GM12801 (cell line): ENCODE measurements around the gene THAP3.

Source experiments
- CTCF ChIP-seq: IDR thresholded peaks from one replicate; pipeline ENCODE4 v1.5.1; 2011; ENCODE audit warnings: control low read depth; ENCODE audit not compliant: insufficient read length; ENCODE audit errors: extremely low read depth

The THAP3 gene

DNA sequence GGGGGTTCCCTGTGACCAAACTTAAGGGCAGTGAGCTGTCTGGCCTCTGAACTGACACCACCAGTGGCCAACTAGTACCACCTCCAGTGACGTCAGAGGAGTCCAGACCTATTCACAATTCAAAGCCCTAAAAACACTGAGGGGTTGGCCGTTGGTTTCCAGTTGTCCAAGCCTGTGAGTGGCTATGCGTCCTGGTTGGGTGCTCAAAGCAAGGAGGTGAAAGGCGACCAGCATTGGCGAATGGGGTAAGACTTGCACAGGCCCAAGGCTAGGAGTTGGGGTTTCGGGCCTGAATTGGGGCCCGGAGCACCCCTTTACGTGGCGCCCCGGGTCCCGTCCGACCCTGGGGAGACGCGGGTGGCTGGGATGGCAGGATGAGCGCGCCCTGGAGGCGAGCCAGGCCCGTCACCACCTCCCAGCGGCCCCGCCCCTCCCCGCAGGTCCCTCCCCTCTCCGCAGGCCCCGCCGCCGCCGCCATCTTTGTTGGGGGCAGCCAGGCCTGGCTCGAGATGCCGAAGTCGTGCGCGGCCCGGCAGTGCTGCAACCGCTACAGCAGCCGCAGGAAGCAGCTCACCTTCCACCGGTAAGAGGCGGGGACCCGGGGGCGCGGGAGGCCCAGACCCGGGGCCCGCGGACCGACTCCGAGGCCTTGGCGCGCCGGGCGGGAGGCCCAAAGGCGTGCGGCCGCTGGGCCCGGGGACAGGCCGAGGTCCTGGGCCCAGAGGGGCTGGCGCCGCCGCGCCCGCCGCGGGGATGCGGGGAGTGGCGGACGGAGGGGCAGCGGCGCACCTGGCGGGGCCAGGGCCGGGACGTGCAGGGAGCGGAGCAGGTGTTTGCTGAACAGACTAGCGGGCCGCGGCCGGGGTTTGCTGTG, at the start of gene THAP3:
TSS of gene THAP3 (plus strand) at position 159 of the 874 bp plus-strand sequence. CDS start at position 510, 351 bp downstream.
- no peak for TF ChIP-seq CTCF

GRCh38 chr1:6577831-6578525, 46.7 kb upstream of the THAP3 start:
- no peak for TF ChIP-seq CTCF

DNA sequence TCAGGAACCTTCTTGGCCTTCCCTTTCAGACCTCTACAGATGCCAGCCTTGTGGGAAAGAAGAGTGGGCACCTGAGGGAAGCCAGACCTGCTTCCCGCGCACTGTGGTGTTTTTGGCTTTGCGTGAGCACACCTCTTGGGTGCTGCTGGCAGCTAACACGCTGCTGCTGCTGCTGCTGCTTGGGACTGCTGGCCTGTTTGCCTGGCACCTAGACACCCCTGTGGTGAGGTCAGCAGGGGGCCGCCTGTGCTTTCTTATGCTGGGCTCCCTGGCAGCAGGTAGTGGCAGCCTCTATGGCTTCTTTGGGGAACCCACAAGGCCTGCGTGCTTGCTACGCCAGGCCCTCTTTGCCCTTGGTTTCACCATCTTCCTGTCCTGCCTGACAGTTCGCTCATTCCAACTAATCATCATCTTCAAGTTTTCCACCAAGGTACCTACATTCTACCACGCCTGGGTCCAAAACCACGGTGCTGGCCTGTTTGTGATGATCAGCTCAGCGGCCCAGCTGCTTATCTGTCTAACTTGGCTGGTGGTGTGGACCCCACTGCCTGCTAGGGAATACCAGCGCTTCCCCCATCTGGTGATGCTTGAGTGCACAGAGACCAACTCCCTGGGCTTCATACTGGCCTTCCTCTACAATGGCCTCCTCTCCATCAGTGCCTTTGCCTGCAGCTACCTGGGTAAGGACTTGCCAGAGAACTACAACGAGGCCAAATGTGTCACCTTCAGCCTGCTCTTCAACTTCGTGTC, 45.9 kb upstream of the THAP3 start:
- TF ChIP-seq CTCF: no peak

- TF ChIP-seq CTCF: no peak
Measured at GRCh38 chr1:6579374-6580118, 45.1 kb upstream of the THAP3 start, which contains the start of gene ZBTB48. TSS of gene ZBTB48 (plus strand) at chr1:6579994. CDS start at chr1:6580610, 616 bp downstream.

DNA sequence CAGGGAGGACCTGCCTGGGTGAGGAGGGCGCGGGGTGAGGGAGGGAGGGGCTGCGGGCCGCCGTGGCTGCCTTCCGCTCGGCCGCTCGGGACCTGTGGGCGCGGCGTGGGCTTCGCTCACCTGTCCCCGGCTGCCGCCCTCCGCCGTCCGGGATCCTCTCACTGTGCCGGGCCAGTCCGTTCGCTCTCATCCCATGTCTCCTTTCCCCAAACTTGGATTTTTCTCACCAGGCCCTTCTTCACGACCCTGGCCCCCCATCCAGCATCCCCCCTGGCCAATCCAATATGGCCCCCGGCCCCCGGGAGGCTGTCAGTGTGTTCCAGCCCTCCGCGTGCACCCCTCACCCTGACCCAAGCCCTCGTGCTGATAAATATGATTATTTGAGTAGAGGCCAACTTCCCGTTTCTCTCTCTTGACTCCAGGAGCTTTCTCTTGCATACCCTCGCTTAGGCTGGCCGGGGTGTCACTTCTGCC, 44.5 kb upstream of the THAP3 start:
- no peak for TF ChIP-seq CTCF

DNA sequence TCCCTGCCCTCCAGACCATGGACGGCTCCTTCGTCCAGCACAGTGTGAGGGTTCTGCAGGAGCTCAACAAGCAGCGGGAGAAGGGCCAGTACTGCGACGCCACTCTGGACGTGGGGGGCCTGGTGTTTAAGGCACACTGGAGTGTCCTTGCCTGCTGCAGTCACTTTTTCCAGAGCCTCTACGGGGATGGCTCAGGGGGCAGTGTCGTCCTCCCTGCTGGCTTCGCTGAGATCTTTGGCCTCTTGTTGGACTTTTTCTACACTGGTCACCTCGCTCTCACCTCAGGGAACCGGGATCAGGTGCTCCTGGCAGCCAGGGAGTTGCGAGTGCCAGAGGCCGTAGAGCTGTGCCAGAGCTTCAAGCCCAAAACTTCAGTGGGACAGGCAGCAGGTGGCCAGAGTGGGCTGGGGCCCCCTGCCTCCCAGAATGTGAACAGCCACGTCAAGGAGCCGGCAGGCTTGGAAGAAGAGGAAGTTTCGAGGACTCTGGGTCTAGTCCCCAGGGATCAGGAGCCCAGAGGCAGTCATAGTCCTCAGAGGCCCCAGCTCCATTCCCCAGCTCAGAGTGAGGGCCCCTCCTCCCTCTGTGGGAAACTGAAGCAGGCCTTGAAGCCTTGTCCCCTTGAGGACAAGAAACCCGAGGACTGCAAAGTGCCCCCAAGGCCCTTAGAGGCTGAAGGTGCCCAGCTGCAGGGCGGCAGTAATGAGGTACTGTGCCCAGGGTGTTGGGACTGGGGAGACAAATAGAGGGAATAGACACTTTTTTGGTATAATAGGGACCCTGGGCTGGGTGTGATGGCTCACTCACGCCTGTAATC, 43.9 kb upstream of the THAP3 start:
- no peak for TF ChIP-seq CTCF
